Activated CD4-positive, alpha-beta T cell treated with anti-CD3 and anti-CD28 coated beads, Interleukin-2, Interleukin-4, amounts not matched to agents 100 ng/mL and 50 ng/mL, durations not matched to agents 16 hours and 8 hours (primary cell): ENCODE data around the gene GAP43.

ENCODE experiments used
- DNase-seq: peaks from one replicate; pipeline ENCODE4 v3.0.0-alpha.2; 2020; ENCODE audit warnings: low spot score

The GAP43 gene

GRCh38 chr3:115627180-115628074 is 4.1 kb downstream of the GAP43 start:
- no peak for DNase-seq

- DNase-seq = no peak
Observed at GRCh38 chr3:115628075-115628412, 4.7 kb downstream of the GAP43 start.

GRCh38 chr3:115630850-115631249 is 7.5 kb downstream of the GAP43 start:
- no peak for DNase-seq

GRCh38 chr3:115632026-115632425 is 8.7 kb downstream of the GAP43 start:
- no peak for DNase-seq

GRCh38 chr3:115633467-115633866 is 10.2 kb downstream of the GAP43 start:
- DNase-seq = no peak

- DNase-seq = no peak
Observed at GRCh38 chr3:115634052-115634451, 10.7 kb downstream of the GAP43 start.

- DNase-seq = no peak
Observed at GRCh38 chr3:115635406-115635805, 12.1 kb downstream of the GAP43 start.

- DNase-seq = no peak
Observed at GRCh38 chr3:115638241-115638640, 14.9 kb downstream of the GAP43 start.

GRCh38 chr3:115638991-115639390 is 15.7 kb downstream of the GAP43 start:
- DNase-seq = no peak

GRCh38 chr3:115644391-115644790 is 21.1 kb downstream of the GAP43 start:
- no peak for DNase-seq

- no peak for DNase-seq
Observed at GRCh38 chr3:115646027-115646690, 22.8 kb downstream of the GAP43 start.

GRCh38 chr3:115648559-115648958 is 25.2 kb downstream of the GAP43 start:
- no peak for DNase-seq

GRCh38 chr3:115651087-115651486 is 27.8 kb downstream of the GAP43 start:
- DNase-seq = no peak

- no peak for DNase-seq
Observed at GRCh38 chr3:115651599-115651998, 28.3 kb downstream of the GAP43 start.

- DNase-seq = no peak
Observed at GRCh38 chr3:115652738-115653137, 29.4 kb downstream of the GAP43 start.

- DNase-seq = no peak
Observed at GRCh38 chr3:115655761-115656282, 32.5 kb downstream of the GAP43 start.

GRCh38 chr3:115657168-115657567 is 33.9 kb downstream of the GAP43 start:
- DNase-seq = peak; percentile 24

- DNase-seq = no peak
Observed at GRCh38 chr3:115658032-115658336, 34.7 kb downstream of the GAP43 start.

- peak; percentile 64 for DNase-seq
Observed at GRCh38 chr3:115658337-115659181, 35.2 kb downstream of the GAP43 start.

GRCh38 chr3:115659253-115660220 is 36.2 kb downstream of the GAP43 start:
- DNase-seq = no peak

GRCh38 chr3:115660646-115661337 is 37.5 kb downstream of the GAP43 start:
- DNase-seq = no peak
